ENCODE measurements around the gene CD151. TPM values are rescaled to one million over a fixed set of nuclear protein-coding genes. Genes with fewer than 3 reads are reported as not detected.

Gene CD151
- total RNA-seq, 2 experiments from 2014 or later: 0.28 to 0.84 TPM

DNA sequence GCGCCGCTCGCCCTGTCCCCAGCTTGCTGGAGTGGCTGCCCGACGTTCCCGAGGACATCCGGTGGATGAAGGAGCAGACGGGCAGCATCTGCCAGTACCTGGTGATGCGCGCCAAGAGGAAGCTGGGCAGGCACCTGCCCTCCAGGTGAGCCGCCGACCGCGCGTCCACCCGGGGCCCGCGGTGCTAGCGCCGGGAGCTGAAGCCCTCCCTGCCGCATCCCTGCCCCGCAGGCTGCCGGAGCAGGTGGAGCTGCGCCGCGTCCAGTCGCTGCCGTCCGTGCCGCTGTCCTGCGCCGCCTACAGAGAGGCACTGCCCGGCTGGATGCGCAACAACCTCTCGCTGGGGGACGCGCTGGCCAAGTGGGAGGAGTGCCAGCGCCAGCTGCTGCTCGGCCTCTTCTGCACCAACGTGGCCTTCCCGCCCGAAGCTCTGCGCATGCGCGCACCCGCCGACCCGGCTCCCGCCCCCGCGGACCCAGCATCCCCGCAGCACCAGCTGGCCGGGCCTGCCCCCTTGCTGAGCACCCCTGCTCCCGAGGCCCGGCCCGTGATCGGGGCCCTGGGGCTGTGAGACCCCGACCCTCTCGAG is 8.4 kb upstream of the CD151 start:
- no peaks in the 10 kb centered on the region for H3K79me2 ChIP-seq (ENCODE audit: insufficient read depth, low read depth, low read length)
- no peaks in the 10 kb centered on the region for H3K9me2 ChIP-seq (ENCODE audit: insufficient read depth, low read length)
- no peaks in the 10 kb centered on the region for H3K9me3 ChIP-seq (ENCODE audit: low read length)
- no peak overlapping the region for H3K4me2 ChIP-seq (ENCODE audit: low read length)
- ChIA-PET CTCF (ENCODE audit: unreplicated experiment) (no interaction called here), POLR2A (no interaction called here)
- DNase-seq (ENCODE audit: low spot score): no peak
- no peaks in the 10 kb centered on the region for H3K36me3 ChIP-seq (ENCODE audit: insufficient read depth, low read length)
- H3K27ac ChIP-seq (ENCODE audit: low read depth, low read length, poor library complexity, severe bottlenecking): no peak overlapping the region
- peaks cover 32% of the 10 kb centered on the region for H3K4me1 ChIP-seq (ENCODE audit: insufficient read depth, low read length, poor library complexity, severe bottlenecking)
- H2AFZ ChIP-seq (ENCODE audit: low read length): no peak overlapping the region
- BruUV-seq (replicated peaks): TSS peak; percentile 52
- no peaks in the 10 kb centered on the region for H4K20me1 ChIP-seq (ENCODE audit: insufficient read depth, low read length)
- intact Hi-C loops (cut with micrococcal nuclease; ENCODE audit: unreplicated experiment): no loop called here
- TF ChIP-seq, protein P1, sequence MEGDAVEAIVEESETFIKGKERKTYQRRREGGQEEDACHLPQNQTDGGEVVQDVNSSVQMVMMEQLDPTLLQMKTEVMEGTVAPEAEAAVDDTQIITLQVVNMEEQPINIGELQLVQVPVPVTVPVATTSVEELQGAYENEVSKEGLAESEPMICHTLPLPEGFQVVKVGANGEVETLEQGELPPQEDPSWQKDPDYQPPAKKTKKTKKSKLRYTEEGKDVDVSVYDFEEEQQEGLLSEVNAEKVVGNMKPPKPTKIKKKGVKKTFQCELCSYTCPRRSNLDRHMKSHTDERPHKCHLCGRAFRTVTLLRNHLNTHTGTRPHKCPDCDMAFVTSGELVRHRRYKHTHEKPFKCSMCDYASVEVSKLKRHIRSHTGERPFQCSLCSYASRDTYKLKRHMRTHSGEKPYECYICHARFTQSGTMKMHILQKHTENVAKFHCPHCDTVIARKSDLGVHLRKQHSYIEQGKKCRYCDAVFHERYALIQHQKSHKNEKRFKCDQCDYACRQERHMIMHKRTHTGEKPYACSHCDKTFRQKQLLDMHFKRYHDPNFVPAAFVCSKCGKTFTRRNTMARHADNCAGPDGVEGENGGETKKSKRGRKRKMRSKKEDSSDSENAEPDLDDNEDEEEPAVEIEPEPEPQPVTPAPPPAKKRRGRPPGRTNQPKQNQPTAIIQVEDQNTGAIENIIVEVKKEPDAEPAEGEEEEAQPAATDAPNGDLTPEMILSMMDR (conservative IDR thresholded peaks at IDR 0.05; ENCODE audit: low read length): no peak
- no peak for TF ChIP-seq EZH2phosphoT487 (IDR thresholded peaks at IDR 0.05; ENCODE audit: borderline replicate concordance, low read depth, low read length)
- H3K4me3 ChIP-seq (ENCODE audit: low read depth, low read length, poor library complexity, severe bottlenecking): no peak overlapping the region

GRCh38 chr11:824942-825341 is 7.8 kb upstream of the CD151 start:
- ChIA-PET CTCF (ENCODE audit: unreplicated experiment) (no interaction called here), POLR2A (no interaction called here)
- no peaks in the 10 kb centered on the region for H3K9me3 ChIP-seq (ENCODE audit: low read length)
- H3K4me3 ChIP-seq (ENCODE audit: low read depth, low read length, poor library complexity, severe bottlenecking): no peak overlapping the region
- H3K79me2 ChIP-seq (ENCODE audit: insufficient read depth, low read depth, low read length): no peaks in the 10 kb centered on the region
- no peaks in the 10 kb centered on the region for H4K20me1 ChIP-seq (ENCODE audit: insufficient read depth, low read length)
- peaks cover 38% of the 10 kb centered on the region for H3K4me1 ChIP-seq (ENCODE audit: insufficient read depth, low read length, poor library complexity, severe bottlenecking)
- TF ChIP-seq, protein P1 (conservative IDR thresholded peaks at IDR 0.05; ENCODE audit: low read length): no peak
- TF ChIP-seq EZH2phosphoT487 (IDR thresholded peaks at IDR 0.05; ENCODE audit: borderline replicate concordance, low read depth, low read length): no peak
- H3K4me2 ChIP-seq (ENCODE audit: low read length): no peak overlapping the region
- intact Hi-C loops (cut with micrococcal nuclease; ENCODE audit: unreplicated experiment): no loop called here
- no peaks in the 10 kb centered on the region for H3K36me3 ChIP-seq (ENCODE audit: insufficient read depth, low read length)
- H3K27ac ChIP-seq (ENCODE audit: low read depth, low read length, poor library complexity, severe bottlenecking): no peak overlapping the region
- BruUV-seq (replicated peaks): no TSS peak
- no peaks in the 10 kb centered on the region for H3K9me2 ChIP-seq (ENCODE audit: insufficient read depth, low read length)
- H2AFZ ChIP-seq (ENCODE audit: low read length): no peak overlapping the region
- no peak for DNase-seq (ENCODE audit: low spot score)

DNA sequence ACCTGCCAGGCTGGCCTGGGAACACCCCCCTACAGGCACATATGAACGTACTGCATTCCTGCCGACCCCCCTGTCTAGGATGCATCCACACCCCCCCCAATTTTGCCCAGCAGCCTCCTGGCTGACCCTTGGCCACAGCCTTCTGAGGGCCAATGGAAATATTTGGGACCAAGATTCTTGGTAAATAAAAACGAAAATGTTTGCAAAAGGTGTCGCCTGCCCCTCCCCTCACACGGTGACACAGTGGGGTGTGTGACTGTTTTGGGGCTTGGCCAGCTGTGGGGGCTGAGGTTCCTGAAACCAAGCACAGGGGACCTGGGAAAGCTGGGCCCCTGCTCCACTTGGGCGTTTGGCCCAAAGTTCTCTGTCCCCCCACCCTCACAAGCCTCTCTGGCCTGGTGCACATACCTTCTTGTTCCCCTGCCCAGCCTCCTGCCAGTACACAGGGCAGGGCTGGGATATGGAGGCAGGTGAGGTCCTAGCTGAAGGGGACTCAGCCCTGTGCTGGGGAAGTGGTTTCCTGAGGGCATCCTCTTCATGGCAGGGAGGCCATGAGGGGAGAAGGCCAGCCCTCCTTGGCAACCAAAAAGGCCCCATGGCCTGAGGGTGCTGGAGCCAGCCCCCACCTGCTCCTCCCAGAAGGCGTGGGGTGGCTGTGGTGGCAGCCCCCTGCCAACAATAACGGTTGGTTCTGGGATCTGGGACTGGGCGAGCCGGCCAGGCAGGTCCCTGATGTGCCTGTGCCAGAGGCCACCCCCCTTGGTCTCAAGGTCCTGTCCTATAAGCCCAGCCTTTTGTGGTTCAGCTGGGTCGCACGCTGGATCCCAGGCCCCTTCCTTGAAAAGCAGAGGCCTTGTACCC is 7.2 kb upstream of the CD151 start:
- Histone ChIP-seq H3K9me3 (ENCODE audit: low read length) (no peaks in the 10 kb centered on the region), H2AFZ (ENCODE audit: low read length) (no peak overlapping the region), H3K79me2 (ENCODE audit: insufficient read depth, low read depth, low read length) (no peaks in the 10 kb centered on the region), H3K27ac (ENCODE audit: low read depth, low read length, poor library complexity, severe bottlenecking) (no peak overlapping the region), H3K4me3 (ENCODE audit: low read depth, low read length, poor library complexity, severe bottlenecking) (no peak overlapping the region), H3K9me2 (ENCODE audit: insufficient read depth, low read length) (no peaks in the 10 kb centered on the region), H4K20me1 (ENCODE audit: insufficient read depth, low read length) (no peaks in the 10 kb centered on the region), H3K36me3 (ENCODE audit: insufficient read depth, low read length) (no peaks in the 10 kb centered on the region), H3K4me1 (ENCODE audit: insufficient read depth, low read length, poor library complexity, severe bottlenecking) (peaks cover 39% of the 10 kb centered on the region), H3K4me2 (ENCODE audit: low read length) (no peak overlapping the region)
- no peak for TF ChIP-seq EZH2phosphoT487 (IDR thresholded peaks at IDR 0.05; ENCODE audit: borderline replicate concordance, low read depth, low read length)
- TF ChIP-seq, protein P1 (conservative IDR thresholded peaks at IDR 0.05; ENCODE audit: low read length): no peak
- DNase-seq (ENCODE audit: low spot score): no peak
- ChIA-PET CTCF (ENCODE audit: unreplicated experiment) (no interaction called here), POLR2A (no interaction called here)
- intact Hi-C loops (cut with micrococcal nuclease; ENCODE audit: unreplicated experiment): no loop called here
- no TSS peak for BruUV-seq (replicated peaks)
